ENCODE results near the gene COX19.
"Not testable (repeated sequence)": the region's sequence is repeated elsewhere in the genome, so short reads cannot be mapped to it uniquely, and the experiment has no call there.

The COX19 gene

DNA sequence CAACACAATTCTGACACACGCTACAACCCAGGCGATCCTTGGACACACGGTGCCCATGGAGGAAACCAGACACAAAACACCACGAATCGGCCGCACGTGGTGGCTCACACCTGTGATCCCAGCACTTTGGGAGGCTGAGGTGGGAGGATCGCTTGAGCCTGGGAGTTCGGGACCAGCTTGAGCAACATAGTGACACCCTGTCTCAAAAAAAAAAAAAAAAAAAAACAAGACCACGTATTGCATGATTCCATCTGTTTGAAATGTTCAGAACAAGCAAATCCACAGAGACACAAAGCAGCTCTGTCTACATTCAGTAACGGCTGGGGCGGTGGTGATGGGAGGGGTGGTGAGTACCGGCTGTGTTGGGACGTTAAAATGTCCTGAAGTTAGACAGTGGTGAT is 46.0 kb downstream of the COX19 start:
- H3K4me3 ChIP-seq (ENCODE audit: low read depth, low read length), result no peak overlapping the region
- TF ChIP-seq, protein P1, sequence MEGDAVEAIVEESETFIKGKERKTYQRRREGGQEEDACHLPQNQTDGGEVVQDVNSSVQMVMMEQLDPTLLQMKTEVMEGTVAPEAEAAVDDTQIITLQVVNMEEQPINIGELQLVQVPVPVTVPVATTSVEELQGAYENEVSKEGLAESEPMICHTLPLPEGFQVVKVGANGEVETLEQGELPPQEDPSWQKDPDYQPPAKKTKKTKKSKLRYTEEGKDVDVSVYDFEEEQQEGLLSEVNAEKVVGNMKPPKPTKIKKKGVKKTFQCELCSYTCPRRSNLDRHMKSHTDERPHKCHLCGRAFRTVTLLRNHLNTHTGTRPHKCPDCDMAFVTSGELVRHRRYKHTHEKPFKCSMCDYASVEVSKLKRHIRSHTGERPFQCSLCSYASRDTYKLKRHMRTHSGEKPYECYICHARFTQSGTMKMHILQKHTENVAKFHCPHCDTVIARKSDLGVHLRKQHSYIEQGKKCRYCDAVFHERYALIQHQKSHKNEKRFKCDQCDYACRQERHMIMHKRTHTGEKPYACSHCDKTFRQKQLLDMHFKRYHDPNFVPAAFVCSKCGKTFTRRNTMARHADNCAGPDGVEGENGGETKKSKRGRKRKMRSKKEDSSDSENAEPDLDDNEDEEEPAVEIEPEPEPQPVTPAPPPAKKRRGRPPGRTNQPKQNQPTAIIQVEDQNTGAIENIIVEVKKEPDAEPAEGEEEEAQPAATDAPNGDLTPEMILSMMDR (IDR thresholded peaks at IDR 0.05; ENCODE audit: borderline replicate concordance, insufficient read depth, low read depth, low read length), result no peak

DNA sequence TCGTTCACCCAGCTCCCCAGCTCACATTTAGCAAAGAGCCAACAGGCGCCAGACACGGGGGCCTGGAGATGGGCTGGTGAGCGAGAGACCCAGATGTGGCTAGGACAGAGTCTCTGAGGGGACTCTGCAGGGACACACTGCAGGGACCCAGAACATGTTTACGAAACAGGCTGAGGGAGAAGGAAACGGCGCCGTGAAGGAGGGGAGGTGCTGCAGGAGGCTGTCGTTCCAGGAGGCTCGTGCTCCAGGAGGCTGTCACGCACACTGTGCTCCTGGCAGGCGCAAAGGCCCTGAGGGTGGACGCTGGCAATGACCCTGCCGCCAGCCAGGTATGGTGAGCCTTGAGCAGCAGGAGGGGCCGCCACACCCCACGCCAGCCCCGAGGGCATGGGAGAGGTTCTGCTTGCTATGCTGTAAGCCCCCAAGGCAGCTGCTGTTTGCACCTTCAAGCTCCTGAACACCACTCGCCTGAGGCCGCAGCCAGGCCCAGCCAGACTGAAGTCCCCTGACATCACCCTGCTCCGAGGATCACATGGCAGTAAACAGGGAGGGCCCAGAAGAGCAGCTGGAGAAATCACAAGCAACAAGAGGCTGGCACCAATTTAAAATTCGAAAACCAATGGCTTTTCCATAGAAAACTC is 48.2 kb downstream of the COX19 start:
- no peak overlapping the region for H3K4me3 ChIP-seq (ENCODE audit: low read depth, low read length)
- TF ChIP-seq, protein P1 (IDR thresholded peaks at IDR 0.05; ENCODE audit: borderline replicate concordance, insufficient read depth, low read depth, low read length), result no peak

DNA sequence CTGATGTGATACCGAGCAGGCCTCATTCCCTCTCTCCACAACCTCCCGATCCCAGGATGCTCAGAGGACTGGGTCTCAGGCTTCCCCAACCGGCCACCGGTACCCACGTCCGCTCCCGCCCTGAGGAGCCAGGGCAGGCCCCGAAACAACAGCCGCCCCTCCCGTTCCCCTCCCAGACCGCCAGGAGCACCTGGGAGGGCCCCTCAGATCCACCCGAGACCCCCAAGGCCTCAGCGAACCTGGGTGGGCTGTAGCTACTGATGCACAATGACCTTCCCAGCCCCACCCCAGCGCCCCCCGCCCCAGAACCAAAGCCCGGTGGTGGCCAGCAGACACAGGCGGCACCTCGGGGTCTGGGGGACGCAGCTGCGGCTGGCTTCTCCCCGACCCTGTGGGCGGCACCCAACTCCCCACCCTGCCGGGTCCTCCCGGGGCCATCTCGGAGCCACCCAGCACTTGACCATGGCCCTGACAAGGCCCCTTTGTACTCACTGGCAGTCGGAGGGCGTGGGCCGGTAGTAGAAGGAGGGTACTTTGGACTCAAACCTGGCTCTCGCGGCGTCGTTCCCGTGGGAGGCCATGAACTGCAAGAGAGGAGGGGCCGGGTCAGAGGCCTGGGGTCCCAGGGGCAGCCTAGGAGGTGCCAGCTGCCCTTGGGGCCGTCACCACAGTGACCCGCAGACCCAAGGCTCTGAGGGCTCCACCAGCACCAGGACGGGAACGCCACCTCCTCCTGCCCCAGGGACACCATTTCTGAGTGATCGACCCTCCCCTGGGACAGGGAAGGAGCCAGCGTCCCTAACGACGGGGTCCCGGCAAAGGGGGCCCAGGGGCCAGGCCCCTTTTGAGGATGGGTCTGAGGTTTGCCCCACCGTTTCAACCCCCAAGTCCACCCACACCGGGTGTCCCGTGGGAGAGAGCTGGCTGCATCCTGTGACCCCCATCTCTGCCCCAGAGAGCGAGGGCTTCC is 49.0 kb downstream of the COX19 start:
- TF ChIP-seq, protein P1 (IDR thresholded peaks at IDR 0.05; ENCODE audit: borderline replicate concordance, insufficient read depth, low read depth, low read length), result no peak
- H3K4me3 ChIP-seq (ENCODE audit: low read depth, low read length), result no peak overlapping the region

DNA sequence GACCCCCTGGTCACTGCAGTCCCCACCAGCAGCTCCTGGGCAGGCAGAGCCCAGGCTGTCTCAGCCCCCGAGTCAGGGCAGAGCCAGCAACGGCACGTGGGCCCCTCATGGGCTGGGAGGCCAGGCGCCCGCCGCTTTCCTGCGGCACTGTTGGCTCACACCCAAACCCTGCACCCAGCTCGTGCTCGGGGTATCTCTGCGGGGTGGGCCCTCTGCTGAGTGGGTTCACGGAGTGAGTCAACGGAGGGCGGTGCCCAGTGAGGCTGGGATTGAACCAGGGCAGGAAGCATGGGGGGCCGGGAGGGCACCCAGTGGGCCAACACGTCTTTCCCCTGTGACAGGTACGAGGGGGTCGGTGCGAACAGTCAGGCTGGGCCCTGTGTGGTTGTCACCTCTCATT is 49.7 kb downstream of the COX19 start:
- no peak overlapping the region for H3K4me3 ChIP-seq (ENCODE audit: low read depth, low read length)
- TF ChIP-seq, protein P1 (IDR thresholded peaks at IDR 0.05; ENCODE audit: borderline replicate concordance, insufficient read depth, low read depth, low read length), result no peak

DNA sequence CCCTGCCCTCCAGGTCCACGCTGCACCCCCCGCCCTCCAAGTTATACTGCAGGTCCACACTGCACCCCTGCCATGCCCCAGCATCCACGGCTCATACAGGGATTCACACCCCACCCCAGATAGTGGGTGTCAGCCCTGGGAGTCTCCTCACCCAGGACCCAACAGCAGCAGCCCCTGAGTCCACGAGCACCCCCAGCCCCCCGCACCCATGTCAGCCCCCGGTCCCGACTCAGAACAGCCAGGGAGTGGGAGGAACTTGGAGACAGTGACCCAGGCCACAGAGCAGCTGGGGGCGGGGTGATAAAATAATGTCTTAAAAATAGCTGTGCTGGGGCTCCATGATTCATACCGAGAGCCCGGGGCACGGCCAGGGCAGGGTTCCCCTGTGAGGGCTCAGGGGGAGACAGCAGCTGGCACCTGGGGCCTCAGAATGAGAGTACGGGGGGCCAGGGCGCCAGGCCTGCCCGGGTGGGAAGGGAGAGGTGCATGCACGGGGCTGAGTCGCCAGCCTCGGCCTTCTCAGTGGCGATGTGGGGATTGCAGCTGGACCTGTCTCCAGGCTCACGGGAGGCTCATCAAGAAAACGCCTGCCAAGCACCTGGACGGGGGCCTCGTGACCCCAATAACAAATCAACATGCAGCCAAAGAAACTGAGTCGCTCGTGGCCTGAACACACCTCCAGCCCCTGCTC is 50.7 kb downstream of the COX19 start:
- peak overlapping the region; percentile 15 for H3K4me3 ChIP-seq (ENCODE audit: low read depth, low read length)
- TF ChIP-seq, protein P1 (IDR thresholded peaks at IDR 0.05; ENCODE audit: borderline replicate concordance, insufficient read depth, low read depth, low read length), result no peak

DNA sequence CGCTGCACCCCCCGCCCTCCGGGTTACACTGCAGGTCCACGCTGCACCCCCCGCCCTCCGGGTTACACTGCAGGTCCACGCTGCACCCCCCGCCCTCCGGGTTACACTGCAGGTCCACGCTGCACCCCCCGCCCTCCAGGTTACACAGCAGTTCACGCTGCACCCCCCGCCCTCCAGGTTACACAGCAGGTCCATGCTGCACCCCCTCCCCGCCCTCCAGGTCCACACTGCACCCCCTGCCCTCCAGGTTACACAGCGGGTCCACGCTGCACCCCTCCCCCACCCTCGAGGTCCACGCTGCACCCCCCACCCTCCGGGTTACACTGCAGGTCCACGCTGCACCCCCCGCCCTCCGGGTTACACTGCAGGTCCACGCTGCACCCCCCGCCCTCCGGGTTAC is 51.3 kb downstream of the COX19 start:
- H3K4me3 ChIP-seq (ENCODE audit: low read depth, low read length), result not testable (repeated sequence)

Measured in GM12875 (cell line).